ENCODE measurements around the gene RNF43.
"Not testable (repeated sequence)": the region's sequence is repeated elsewhere in the genome, so short reads cannot be mapped to it uniquely, and the experiment has no call there.

RNF43 gene

GRCh38 chr17:58409432-58409831 is 7.9 kb downstream of the RNF43 start:
- DNase-seq (ENCODE audit: low read depth in 2 of 2): no peak

DNA sequence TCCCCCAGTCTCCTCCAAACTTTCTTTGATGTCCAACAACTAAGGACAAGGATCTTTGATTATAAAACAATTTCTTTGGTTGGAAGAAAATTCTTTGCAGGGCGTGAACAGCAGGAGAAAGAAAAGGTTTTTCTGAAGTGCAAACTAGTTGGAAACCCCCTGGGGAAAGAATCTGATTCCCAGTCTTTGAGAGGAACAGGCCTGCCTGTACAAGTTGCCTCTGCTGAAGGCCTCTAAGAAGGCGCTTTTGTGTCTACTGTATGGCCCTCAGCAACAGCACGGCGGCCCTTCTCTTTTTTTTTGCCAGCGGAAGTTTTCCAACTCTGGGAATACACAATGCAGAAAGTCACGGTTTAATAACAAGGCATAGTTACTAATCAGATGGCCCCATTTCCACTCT is 14.0 kb downstream of the RNF43 start:
- no peak for DNase-seq (ENCODE audit: low read depth in 2 of 2)

DNA sequence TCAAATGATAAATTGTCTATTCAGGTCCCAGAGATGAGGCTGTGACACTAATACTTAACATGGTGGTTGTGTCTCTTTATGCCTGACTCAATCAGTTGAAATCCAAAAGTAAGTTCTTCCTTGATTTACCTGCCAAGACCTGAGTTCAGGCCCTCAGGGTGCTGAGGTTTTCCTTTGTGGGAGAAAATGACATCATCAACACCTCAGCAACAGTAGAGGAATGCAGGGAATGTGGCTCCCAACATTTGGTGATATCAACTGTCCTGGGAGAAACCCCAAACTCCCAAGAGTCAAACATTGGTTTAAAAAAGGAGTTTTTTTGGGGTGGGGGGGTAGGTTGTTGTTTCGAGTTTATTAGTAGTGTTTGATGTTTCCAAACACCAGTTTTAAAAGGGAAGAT is 14.7 kb downstream of the RNF43 start:
- DNase-seq (ENCODE audit: low read depth in 2 of 2): no peak

- no peak for DNase-seq (ENCODE audit: low read depth in 2 of 2)
These were observed 15.3 kb downstream of the RNF43 start for GRCh38 chr17:58402047-58402446.

GRCh38 chr17:58401287-58401686 is 16.0 kb downstream of the RNF43 start:
- DNase-seq (ENCODE audit: low read depth in 2 of 2): no peak

- no peak for DNase-seq (ENCODE audit: low read depth in 2 of 2)
These were observed 16.5 kb downstream of the RNF43 start for GRCh38 chr17:58400826-58401225.

DNA sequence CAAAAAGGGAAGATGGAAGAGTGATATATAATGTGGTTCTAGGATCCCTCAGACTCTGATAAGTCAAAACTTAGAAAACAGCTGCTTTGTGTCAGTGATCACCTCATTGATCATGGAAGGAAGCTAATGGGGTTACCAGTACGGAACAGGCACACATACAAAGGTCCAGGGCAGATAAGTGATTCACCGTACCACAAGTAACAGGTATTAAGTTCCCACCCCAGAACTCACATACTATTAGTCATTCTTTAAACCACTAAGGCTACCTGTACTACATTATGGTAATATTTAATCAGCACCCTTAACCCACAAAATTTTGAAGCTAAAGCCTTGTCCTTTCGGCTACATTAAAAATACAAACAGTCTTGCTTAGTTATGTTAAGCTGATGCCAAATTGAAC is 17.4 kb downstream of the RNF43 start:
- DNase-seq (ENCODE audit: low read depth in 2 of 2): no peak

DNA sequence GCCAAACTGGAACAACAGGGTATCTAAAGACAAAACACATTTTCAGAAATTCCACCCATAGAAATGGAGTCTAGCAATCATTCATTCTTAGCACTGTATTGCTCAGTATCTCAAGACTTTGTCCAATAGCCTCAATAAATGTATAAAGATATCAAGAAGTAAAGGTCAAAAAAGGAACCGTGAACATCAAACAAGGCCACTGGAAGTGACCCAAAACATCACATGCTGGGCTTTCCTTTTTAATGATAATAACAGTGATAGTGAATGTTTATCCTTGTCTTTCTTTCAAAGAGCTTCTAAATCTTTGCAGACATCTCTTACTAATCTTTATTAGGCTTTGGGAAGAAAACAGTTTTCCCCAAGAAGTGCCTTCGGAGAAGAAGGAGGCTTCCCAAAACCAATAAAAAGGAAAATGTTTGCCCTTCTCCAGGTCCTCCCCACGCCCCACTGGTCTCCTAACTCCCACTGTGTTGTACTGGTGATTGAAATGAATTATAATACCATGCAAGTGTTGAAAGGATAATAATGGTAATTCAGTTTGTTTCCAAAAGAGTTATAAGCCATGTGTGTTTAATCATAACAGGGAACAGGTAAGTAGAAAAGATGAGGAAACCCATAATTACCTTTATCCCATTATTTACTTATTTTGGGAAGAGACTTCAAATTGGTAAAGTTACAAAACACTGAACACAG is 18.6 kb downstream of the RNF43 start:
- DNase-seq (ENCODE audit: low read depth in 2 of 2): no peak

- DNase-seq (ENCODE audit: low read depth in 2 of 2): not testable (repeated sequence)
These were observed 19.9 kb downstream of the RNF43 start for GRCh38 chr17:58397421-58397820.

GRCh38 chr17:58396173-58396572 is 21.2 kb downstream of the RNF43 start:
- no peak for DNase-seq (ENCODE audit: low read depth in 2 of 2)

DNA sequence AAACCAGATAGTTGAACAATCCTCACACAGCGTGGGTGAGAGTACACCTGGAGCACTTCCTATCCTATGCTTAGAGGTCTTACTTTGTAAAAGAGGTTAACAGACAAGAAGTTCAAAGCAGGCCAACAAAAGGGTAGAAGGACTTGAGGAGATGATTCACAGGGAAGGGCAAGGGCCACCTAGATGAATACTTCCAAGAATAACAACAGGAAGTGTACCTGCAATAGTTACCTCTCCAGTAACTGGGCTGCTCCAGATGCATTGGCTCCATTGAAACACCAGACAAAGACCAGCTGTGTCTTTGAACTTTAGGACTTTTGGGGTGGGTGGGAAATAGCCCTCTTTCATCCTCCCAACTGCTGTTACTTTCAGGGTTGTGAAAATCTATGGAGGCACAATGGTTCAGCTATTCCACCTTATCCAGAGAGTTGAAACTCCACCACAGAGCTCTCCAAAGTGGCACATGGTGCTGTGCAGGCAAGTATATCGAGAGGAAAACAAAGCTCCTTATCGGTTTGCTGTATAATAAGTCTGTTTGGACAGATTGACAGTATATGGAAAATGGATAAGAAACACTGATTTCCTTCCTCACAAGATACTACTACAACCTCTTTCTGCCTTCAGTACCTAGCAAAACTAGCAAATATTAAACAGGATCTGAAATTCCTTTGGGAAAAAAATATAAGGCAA is 22.7 kb downstream of the RNF43 start:
- no peak for DNase-seq (ENCODE audit: low read depth in 2 of 2)

GRCh38 chr17:58391302-58391984 is 25.9 kb downstream of the RNF43 start:
- no peak for DNase-seq (ENCODE audit: low read depth in 2 of 2)

DNA sequence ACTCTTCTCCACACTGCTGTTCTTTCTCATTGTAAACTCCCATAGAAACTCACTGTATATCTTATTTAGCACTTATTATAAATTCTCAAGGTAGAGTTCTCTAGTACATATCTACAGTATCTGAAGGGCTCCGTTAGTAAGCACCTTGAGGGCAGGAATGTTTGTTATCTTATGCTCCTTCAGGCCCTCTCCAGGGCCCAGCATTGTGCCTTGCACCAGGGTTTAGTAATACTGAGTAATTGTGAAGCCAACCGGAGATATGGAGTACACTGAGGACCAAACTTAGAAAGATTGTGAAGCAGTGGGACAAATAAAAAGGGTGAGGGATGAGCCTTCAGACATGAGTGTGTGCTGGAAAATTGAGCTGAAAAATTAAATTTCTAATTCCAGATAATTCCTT is 26.4 kb downstream of the RNF43 start:
- no peak for DNase-seq (ENCODE audit: low read depth in 2 of 2)

DNA sequence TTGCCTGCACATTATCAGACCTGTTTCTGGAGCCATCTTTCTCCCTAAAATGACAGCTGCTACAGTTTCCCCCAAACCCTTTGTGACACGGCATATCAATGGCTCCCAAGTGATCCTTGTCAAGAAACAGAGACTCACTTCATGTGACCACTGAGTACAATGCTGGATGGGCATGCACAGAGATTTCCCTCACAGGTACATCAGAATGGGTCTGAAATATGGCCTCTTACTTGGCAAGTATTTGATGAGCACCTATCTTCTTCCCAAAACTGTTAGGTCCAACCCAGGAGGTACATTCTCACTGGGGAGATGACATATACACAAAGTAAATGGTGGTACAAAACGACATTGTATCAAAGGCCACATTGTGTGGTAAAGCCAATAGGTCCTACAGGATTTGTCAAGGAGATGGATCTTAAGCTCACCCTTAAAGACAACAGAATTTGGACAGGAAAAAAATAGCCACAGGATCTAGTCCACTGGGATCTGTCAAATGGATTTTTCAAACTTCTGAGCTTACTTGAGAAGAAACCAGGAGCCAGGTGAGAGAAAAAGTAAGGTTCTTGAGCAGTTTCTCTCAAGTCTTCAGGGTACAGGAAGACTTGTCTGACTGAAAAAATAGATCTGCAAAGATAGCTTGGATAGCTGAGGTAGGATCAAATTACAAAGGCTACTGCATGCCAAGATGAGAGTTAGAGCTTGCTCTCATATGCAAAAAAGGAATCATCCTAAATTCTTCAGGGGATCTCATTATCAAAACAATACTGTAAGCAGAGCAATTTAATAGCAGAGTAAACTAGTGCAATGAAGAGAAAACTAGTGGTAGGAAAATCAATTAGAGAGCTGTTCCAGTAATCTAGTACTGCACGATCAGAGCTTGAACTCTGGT is 28.8 kb downstream of the RNF43 start:
- DNase-seq (ENCODE audit: low read depth in 2 of 2): no peak

- DNase-seq (ENCODE audit: low read depth in 2 of 2): no peak
These were observed 29.5 kb downstream of the RNF43 start for GRCh38 chr17:58387834-58388233.

DNA sequence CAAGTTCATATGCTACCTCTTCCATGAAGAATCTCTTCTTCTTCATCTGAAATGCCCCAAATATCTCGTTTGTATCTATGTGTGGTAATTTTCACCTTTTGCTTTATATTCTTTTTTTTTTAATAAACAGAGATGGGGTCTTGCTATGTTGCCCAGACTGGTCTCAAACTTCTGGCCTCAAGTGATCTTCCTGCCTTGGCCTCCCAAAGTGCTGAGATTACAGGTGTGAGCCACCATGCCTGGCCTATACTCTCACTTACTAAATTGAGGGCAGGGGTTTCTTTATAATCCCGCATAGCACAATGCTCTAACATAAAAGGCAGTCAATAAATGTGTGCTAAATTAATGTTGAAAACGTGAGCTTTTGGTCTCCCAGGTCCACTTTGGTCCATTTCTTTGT is 30.6 kb downstream of the RNF43 start:
- DNase-seq (ENCODE audit: low read depth in 2 of 2): no peak

DNA sequence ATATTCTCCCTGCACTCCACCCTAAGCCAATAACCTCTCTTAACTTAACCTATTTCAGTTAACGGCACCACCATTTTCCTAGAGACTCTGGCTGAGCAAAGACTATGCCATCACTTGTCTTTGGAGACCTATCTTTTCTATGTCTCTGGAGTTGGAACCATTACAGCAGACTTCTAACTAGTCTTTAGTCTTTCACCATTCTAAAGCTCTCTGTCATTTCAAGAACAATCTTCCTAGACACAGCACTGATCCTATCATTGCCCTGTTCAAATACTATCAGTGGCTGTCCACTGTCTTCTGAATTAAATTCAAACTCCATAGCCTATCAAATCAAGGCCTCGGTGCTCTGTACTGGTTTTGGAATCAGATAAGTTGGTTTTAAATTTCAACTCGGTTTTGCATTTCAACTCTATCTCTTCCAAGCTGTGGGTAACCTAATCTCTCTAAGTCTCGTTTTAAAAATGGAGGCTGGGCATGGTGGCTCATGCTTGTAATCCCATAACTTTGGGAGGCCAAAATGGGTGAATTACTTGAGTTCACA is 31.9 kb downstream of the RNF43 start:
- DNase-seq (ENCODE audit: low read depth in 2 of 2): no peak

GRCh38 chr17:58384897-58385296 is 32.4 kb downstream of the RNF43 start:
- DNase-seq (ENCODE audit: low read depth in 2 of 2): no peak

DNA sequence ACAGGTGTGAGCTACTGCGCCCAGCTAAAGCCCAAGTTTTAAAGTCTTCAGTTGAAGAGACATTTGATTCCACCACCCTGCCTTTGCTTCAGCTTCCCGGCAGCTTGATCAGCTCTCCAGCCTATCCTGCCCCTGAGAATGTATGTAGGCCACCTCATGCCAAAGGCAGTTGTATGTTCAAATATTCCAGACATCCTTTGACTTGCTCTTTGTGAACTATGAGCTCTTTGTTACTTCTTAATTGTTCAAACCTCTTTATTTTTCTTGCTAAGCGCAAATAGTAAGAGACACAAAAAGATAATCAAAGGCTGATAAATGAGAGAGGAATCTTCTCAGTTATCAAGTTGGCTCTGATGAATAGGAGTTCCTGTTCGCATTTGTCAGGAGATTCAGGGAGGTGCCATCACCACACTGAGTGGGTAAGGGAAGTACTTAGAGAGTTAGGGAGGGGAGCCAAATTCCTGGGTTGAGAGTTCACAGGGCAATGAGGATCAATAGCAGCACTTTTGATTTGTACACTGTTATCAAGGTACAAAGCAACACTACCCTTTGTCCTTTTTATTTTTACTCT is 33.4 kb downstream of the RNF43 start:
- no peak for DNase-seq (ENCODE audit: low read depth in 2 of 2)

- no peak for DNase-seq (ENCODE audit: low read depth in 2 of 2)
These were observed 34.5 kb downstream of the RNF43 start for GRCh38 chr17:58382872-58383242.

DNA sequence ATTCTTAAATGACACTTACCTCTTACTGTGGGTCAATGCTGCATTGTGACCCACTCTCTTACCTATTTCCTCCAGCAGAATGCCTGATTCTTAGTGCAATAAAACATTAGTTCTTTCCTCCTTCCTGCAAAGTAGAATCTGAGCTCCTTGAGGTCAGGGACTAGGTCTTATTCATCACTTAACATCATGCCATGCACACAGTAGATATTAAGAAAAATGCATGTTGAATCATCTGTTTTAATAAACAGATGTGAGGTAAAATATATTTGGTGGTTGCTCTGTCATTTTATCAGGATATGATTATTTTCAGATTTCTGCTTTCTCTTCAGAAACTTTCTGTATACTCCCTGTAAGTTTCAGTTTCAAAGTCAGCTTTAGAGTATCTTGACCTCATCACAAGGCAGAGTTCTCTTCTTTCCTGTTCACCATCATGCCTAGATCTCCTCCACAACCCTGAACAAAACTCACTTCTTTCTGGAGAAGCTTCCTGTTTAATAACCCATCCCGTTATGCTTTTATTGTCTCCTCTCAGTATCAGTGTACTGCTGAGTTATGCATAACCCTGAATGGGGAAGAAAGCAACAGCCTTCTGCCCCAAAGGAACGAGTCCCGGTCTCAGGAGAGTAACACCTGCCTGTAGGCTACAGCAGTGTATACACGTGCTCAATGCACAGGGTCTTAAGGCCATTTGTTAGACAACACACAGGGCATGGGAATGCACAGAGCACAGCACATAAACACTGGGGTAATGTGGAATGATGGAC is 35.0 kb downstream of the RNF43 start:
- no peak for DNase-seq (ENCODE audit: low read depth in 2 of 2)

Data from activated CD4-positive, alpha-beta T cell treated with anti-CD3 and anti-CD28 coated beads for 24 hours (primary cell).